ENCODE results near the gene EGLN3. TPM values are rescaled to one million over a fixed set of nuclear protein-coding genes. Genes with fewer than 3 reads are reported as not detected.

Gene EGLN3
- total and polyA plus RNA-seq, 2 of the 13 experiments (the other 11 are each of a cell fraction or from before 2014, with no cell fraction given): 0.18 to 27.3 TPM

GRCh38 chr14:33964599-33965317 lies 13.9 kb upstream of the EGLN3 start (continued):
- TF ChIP-seq WIZ (CRISPR knock-in tag; IDR thresholded peaks at IDR 0.05): no peak
- no peak for TF ChIP-seq ZNF749 (CRISPR knock-in tag; IDR thresholded peaks at IDR 0.05; ENCODE audit: borderline replicate concordance)
- TF ChIP-seq ZNF264 (CRISPR knock-in tag; IDR thresholded peaks at IDR 0.05): no peak
- no peak for TF ChIP-seq UBTF (CRISPR knock-in tag; IDR thresholded peaks at IDR 0.05)
- no peak for TF ChIP-seq ZNF879 (CRISPR knock-in tag; IDR thresholded peaks at IDR 0.05)
- TF ChIP-seq ZNF350 (CRISPR knock-in tag; IDR thresholded peaks at IDR 0.05; ENCODE audit: borderline replicate concordance, low read depth): no peak
- TF ChIP-seq HOMEZ (CRISPR knock-in tag; IDR thresholded peaks at IDR 0.05; ENCODE audit: low read depth): peak; percentile 42; the same call in 1 of the 2 replicates
- 0 out of 2 replicates have a peak, but pooled peaks have one; percentile 45 for TF ChIP-seq ELF3 (CRISPR knock-in tag; IDR thresholded peaks at IDR 0.05)
- TF ChIP-seq THAP8 (CRISPR knock-in tag; IDR thresholded peaks at IDR 0.05; ENCODE audit: borderline replicate concordance): no peak
- TF ChIP-seq AHDC1 (CRISPR knock-in tag; IDR thresholded peaks at IDR 0.05; ENCODE audit: borderline replicate concordance): no peak
- no peak for TF ChIP-seq ZNF773 (CRISPR knock-in tag; IDR thresholded peaks at IDR 0.05; ENCODE audit: borderline replicate concordance)
- TF ChIP-seq ZNF354B (CRISPR knock-in tag; IDR thresholded peaks at IDR 0.05): no peak
- TF ChIP-seq ZNF766 (CRISPR knock-in tag; IDR thresholded peaks at IDR 0.05; ENCODE audit: borderline replicate concordance): no peak
- TF ChIP-seq ZNF136 (CRISPR knock-in tag; IDR thresholded peaks at IDR 0.05; ENCODE audit: low read depth): no peak
- TF ChIP-seq HOXD1 (CRISPR knock-in tag; IDR thresholded peaks at IDR 0.05): no peak
- TF ChIP-seq EHMT2 (IDR thresholded peaks at IDR 0.05; ENCODE audit: borderline replicate concordance, low read depth, low read length): no peak
- TF ChIP-seq MYNN (CRISPR knock-in tag; IDR thresholded peaks at IDR 0.05; ENCODE audit: low read depth): no peak
- no peak for TF ChIP-seq ZNF333 (CRISPR knock-in tag; IDR thresholded peaks at IDR 0.05; ENCODE audit: borderline replicate concordance)
- no peak for TF ChIP-seq SIN3B (IDR thresholded peaks at IDR 0.05; ENCODE audit: low read length)
- TF ChIP-seq ZNF546 (CRISPR knock-in tag; conservative IDR thresholded peaks at IDR 0.05): no peak
